GM18511 (cell line): Measurements from ENCODE around the gene COL19A1.
A peak's percentile ranks its signal among the peaks of the same experiment; 100 is the strongest.
"Not testable (repeated sequence)": the region's sequence is repeated elsewhere in the genome, so short reads cannot be mapped to it uniquely, and the experiment has no call there.

Experiments used
- ATAC-seq: cut with Tn5 transposase; IDR thresholded peaks from one replicate; pipeline ENCODE4 v1.9.1; 2021; ENCODE audit warnings: mild to moderate bottlenecking, moderate library complexity; ENCODE audit not compliant: unreplicated experiment

The COL19A1 gene

GRCh38 chr6:69865126-69865525 lies 1.2 kb upstream of the COL19A1 start:
- ATAC-seq: no peak

GRCh38 chr6:69866770-69867638 lies 648 bp downstream of the COL19A1 start:
- ATAC-seq: peak; percentile 60

- ATAC-seq: no peak
These were observed 1.3 kb downstream of the COL19A1 start for GRCh38 chr6:69867639-69867976.

GRCh38 chr6:69868252-69868804 lies 2.0 kb downstream of the COL19A1 start:
- no peak for ATAC-seq

- no peak for ATAC-seq
These were observed 2.6 kb downstream of the COL19A1 start for GRCh38 chr6:69868961-69869360.

GRCh38 chr6:69871107-69871506 lies 4.8 kb downstream of the COL19A1 start:
- ATAC-seq: no peak

GRCh38 chr6:69873291-69873690 lies 6.9 kb downstream of the COL19A1 start:
- ATAC-seq: no peak

- no peak for ATAC-seq
These were observed 9.4 kb downstream of the COL19A1 start for GRCh38 chr6:69875715-69876114.

- ATAC-seq: no peak
These were observed 12.4 kb downstream of the COL19A1 start for GRCh38 chr6:69878795-69879194.

- peak; percentile 41 for ATAC-seq
These were observed 14.2 kb downstream of the COL19A1 start for GRCh38 chr6:69880601-69881000.

- ATAC-seq: peak; percentile 90
These were observed 15.2 kb downstream of the COL19A1 start for GRCh38 chr6:69881322-69882151.

- ATAC-seq: no peak
These were observed 17.2 kb downstream of the COL19A1 start for GRCh38 chr6:69883551-69883950.

GRCh38 chr6:69884231-69884630 lies 17.9 kb downstream of the COL19A1 start:
- ATAC-seq: no peak

GRCh38 chr6:69887026-69887425 lies 20.7 kb downstream of the COL19A1 start:
- peak; percentile 56 for ATAC-seq

- no peak for ATAC-seq
These were observed 21.5 kb downstream of the COL19A1 start for GRCh38 chr6:69887714-69888345.

GRCh38 chr6:69888482-69889233 lies 22.3 kb downstream of the COL19A1 start:
- ATAC-seq: no peak

- ATAC-seq: not testable (repeated sequence)
These were observed 23.0 kb downstream of the COL19A1 start for GRCh38 chr6:69889234-69889974.

GRCh38 chr6:69892561-69892960 lies 26.2 kb downstream of the COL19A1 start:
- not testable (repeated sequence) for ATAC-seq

- ATAC-seq: not testable (repeated sequence)
These were observed 26.9 kb downstream of the COL19A1 start for GRCh38 chr6:69893266-69893665.
